Renal cortical epithelial cell (primary cell): Measurements from ENCODE around the gene SAP130. TPM values are rescaled to one million over a fixed set of nuclear protein-coding genes. Genes with fewer than 3 reads are reported as not detected.

Experiments used
- DNase-seq: peaks from one replicate; pipeline ENCODE4 v3.0.0-alpha.2; 2011; ENCODE audit warnings: low read depth
- total RNA-seq: library from RNA; depleted of rRNA; stranded (reverse); fragments of >200 nt; gene quantifications from 2 replicates; pipeline ENCODE4 v1.2.3, GENCODE V29; 2014

The SAP130 gene
- total RNA-seq, 1 donor from 2014 or later, result 6.8 TPM

- DNase-seq, result peak; percentile 6
Observed at GRCh38 chr2:128026448-128027277, 1.2 kb downstream of the SAP130 start.

GRCh38 chr2:128024816-128025215 lies 3.0 kb downstream of the SAP130 start:
- DNase-seq, result no peak

- DNase-seq, result no peak
Observed at GRCh38 chr2:128017561-128017960, 10.3 kb downstream of the SAP130 start.

GRCh38 chr2:128016620-128017019 lies 11.2 kb downstream of the SAP130 start:
- DNase-seq, result no peak

- no peak for DNase-seq
Observed at GRCh38 chr2:128012698-128013097, 15.2 kb downstream of the SAP130 start.

- peak; percentile 7 for DNase-seq
Observed at GRCh38 chr2:128008074-128008672, 19.7 kb downstream of the SAP130 start.

GRCh38 chr2:128004509-128004908 lies 23.4 kb downstream of the SAP130 start:
- DNase-seq, result no peak

GRCh38 chr2:128003463-128003862 lies 24.4 kb downstream of the SAP130 start:
- no peak for DNase-seq

GRCh38 chr2:127996160-127996559 lies 31.7 kb downstream of the SAP130 start:
- no peak for DNase-seq

GRCh38 chr2:127995725-127996124 lies 32.1 kb downstream of the SAP130 start:
- no peak for DNase-seq

- no peak for DNase-seq
Observed at GRCh38 chr2:127993659-127994058, 34.2 kb downstream of the SAP130 start.

GRCh38 chr2:127991742-127992141 lies 36.1 kb downstream of the SAP130 start:
- no peak for DNase-seq

- no peak for DNase-seq
Observed at GRCh38 chr2:127986548-127987079, 41.2 kb downstream of the SAP130 start.

- no peak for DNase-seq
Observed at GRCh38 chr2:127985735-127986134, 42.1 kb downstream of the SAP130 start.

GRCh38 chr2:127985026-127985734 lies 42.7 kb downstream of the SAP130 start:
- DNase-seq, result no peak

GRCh38 chr2:127984551-127984950 lies 43.3 kb downstream of the SAP130 start:
- DNase-seq, result peak; percentile 12

GRCh38 chr2:127969446-127969845 lies 58.4 kb downstream of the SAP130 start:
- DNase-seq, result no peak

GRCh38 chr2:127968610-127969339 lies 59.1 kb downstream of the SAP130 start:
- DNase-seq, result no peak

GRCh38 chr2:127961729-127962128 lies 66.1 kb downstream of the SAP130 start:
- no peak for DNase-seq

GRCh38 chr2:127957240-127957639 lies 70.6 kb downstream of the SAP130 start:
- DNase-seq, result no peak

GRCh38 chr2:127954857-127955256 lies 73.0 kb downstream of the SAP130 start:
- DNase-seq, result no peak

GRCh38 chr2:127953849-127954248 lies 74.0 kb downstream of the SAP130 start:
- no peak for DNase-seq
